Fibroblast of lung (primary cell): ENCODE results near the gene MEGF6.

Source experiments
- CTCF ChIP-seq, 2 donors: IDR thresholded peaks in 1 of 2; conservative IDR thresholded peaks in 1 of 2; 1 replicate in 1 of 2; 2 replicates in 1 of 2; pipeline ENCODE4 v1.5.1; 2011 to 2012; ENCODE audit warnings: low read length in 2 of 2, control low read depth in 1 of 2, inconsistent platforms in 1 of 2, low read depth in 1 of 2, mild to moderate bottlenecking in 1 of 2
- EZH2 ChIP-seq: IDR thresholded peaks from 2 replicates; pipeline ENCODE4 v1.5.1; 2012; ENCODE audit warnings: low read length, control low read depth, mild to moderate bottlenecking; ENCODE audit errors: missing control alignments

- TF ChIP-seq CTCF (conservative IDR thresholded peaks at IDR 0.05 in 1 of 2, IDR thresholded peaks at IDR 0.05 in 1 of 2; ENCODE audit: low read depth in 1 of 2, low read length in 2 of 2) (no peak), EZH2 (no peak)
Observed at GRCh38 chr1:3465091-3465934, 146.0 kb downstream of the MEGF6 start.
